ENCODE data around the gene DUS1L. TPM values are rescaled to one million over a fixed set of nuclear protein-coding genes. Genes with fewer than 3 reads are reported as not detected.

Gene DUS1L
- total RNA-seq, 6 experiments from 2014 or later = 61.8 to 115 (median 89.9) TPM

DNA sequence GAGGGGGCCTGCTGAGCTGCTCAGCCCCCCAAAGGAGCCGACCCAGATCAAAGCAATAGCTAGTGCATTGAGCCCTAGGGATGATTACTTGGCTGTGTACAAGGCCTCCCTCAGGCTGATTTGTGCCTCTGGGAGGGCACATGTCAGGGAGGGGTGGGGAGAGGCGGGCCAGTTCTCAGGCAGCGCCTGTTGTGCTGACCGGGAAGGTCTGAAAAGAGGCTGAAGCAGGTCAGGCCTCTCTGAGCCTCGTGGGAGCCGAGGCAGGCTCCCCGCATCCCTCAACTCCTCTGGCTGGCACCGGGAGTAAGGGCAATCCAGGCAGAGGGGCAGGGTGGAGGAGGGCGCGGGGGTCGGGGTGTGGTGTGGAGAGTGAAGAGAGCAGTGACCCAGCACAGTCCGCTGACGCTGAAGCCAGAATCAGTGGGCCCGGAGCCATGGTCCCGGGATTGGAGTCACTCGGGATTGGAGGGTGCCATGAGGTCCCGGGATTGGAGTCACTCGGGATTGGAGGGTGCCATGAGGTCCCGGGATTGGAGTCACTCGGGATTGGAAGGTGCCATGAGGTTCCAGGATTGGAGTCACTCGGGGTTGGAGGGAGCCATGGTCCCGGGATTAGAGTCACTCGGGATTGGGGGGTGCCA is 31.1 kb downstream of the DUS1L start:
- no peaks in the 10 kb centered on the region for H3K27me3 ChIP-seq
- H3K27ac ChIP-seq = peak overlapping the region in 1 of 3 donors; percentile 51
- H3K4me3 ChIP-seq = no peak overlapping the region
- 24% methylated on average over 12 of the region's 23 CpGs for WGBS (ENCODE audit: insufficient coverage, low coverage, low lambda C conversion rate, missing lambda C conversion rate)
- H3K9me3 ChIP-seq = no peaks in the 10 kb centered on the region
- peak in 2 of 3 donors; percentile 87 to 89 for DNase-seq
- TF ChIP-seq POLR2A (IDR thresholded peaks at IDR 0.05) = no peak
- TF ChIP-seq, protein P1, sequence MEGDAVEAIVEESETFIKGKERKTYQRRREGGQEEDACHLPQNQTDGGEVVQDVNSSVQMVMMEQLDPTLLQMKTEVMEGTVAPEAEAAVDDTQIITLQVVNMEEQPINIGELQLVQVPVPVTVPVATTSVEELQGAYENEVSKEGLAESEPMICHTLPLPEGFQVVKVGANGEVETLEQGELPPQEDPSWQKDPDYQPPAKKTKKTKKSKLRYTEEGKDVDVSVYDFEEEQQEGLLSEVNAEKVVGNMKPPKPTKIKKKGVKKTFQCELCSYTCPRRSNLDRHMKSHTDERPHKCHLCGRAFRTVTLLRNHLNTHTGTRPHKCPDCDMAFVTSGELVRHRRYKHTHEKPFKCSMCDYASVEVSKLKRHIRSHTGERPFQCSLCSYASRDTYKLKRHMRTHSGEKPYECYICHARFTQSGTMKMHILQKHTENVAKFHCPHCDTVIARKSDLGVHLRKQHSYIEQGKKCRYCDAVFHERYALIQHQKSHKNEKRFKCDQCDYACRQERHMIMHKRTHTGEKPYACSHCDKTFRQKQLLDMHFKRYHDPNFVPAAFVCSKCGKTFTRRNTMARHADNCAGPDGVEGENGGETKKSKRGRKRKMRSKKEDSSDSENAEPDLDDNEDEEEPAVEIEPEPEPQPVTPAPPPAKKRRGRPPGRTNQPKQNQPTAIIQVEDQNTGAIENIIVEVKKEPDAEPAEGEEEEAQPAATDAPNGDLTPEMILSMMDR (IDR thresholded peaks at IDR 0.05) = no peak
- intact Hi-C loops (cut with DNase I) = loop anchor here (5.0 to 10.0 kb wide), 3 partner anchors 50 to 123 kb away; partner anchors contain the start of gene FASN (in 1 of the 2)
- ATAC-seq = peak in 2 of 4 donors; percentile 1 to 14
- H3K4me1 ChIP-seq = peaks cover 0 to 46% (median 18%) of the 10 kb centered on the region in 4 donors
- peaks cover 0 to 16% (median 0%) of the 10 kb centered on the region in 4 donors for H3K36me3 ChIP-seq

- no peak overlapping the region for H3K4me3 ChIP-seq
- 20% methylated on average over 1 of the region's 38 CpGs for WGBS (ENCODE audit: insufficient coverage, low coverage, low lambda C conversion rate, missing lambda C conversion rate)
- no peaks in the 10 kb centered on the region for H3K27me3 ChIP-seq
- no peaks in the 10 kb centered on the region for H3K9me3 ChIP-seq
- ATAC-seq (no peak), DNase-seq (no peak)
- no peak for TF ChIP-seq POLR2A (IDR thresholded peaks at IDR 0.05)
- TF ChIP-seq, protein P1 (IDR thresholded peaks at IDR 0.05) = no peak
- peaks cover 0 to 36% (median 13%) of the 10 kb centered on the region in 4 donors for H3K4me1 ChIP-seq
- intact Hi-C loops (cut with DNase I) = loop anchor here (5.0 to 10.0 kb wide), 3 partner anchors 51 to 124 kb away; partner anchors contain the start of gene FASN (in 1 of the 2)
- H3K27ac ChIP-seq = peak overlapping the region in 1 of 3 donors; percentile 51
- peaks cover 0 to 16% (median 0%) of the 10 kb centered on the region in 4 donors for H3K36me3 ChIP-seq
Observed at GRCh38 chr17:82033359-82034085, 32.1 kb downstream of the DUS1L start.

DNA sequence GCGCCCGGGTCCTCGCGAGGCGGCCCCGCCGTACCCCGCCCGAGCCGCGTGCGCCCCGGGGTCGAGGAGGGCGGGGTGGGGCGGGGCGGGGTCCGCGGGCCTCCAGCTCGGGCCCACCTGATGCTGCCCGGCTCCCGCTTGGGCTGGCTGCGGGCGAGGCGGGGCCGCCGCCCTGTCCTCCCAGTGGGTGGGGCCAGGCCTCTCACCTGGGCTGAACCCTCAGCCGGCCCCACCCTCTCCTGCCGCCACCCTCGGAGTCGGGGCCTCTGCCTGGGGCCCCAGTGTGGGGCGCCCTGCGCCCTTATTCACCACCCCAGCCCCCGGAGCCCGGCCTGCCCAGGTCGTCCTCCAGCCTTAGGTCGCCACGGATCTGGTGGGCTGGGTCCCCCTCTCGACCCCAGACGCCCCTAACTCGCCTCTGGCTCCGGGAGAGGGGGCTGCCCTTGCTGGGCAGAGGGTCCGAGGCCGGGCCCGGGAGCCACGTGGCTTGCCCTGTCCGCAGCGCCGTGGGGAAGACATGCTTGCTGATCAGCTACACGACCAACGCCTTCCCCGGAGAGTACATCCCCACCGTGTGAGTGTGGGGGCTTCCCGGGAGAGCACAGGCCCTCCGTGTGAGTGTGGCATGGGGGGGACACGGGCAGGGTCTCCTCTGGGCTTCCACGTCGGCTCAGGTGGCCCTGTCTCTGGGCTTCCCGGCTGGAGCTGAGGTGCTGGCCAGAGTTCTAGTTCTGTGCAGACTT is 33.5 kb downstream of the DUS1L start:
- intact Hi-C loops (cut with DNase I) = loop anchor here (2.0 to 10.0 kb wide), 4 partner anchors 53 to 125 kb away; partner anchors contain the start of gene FASN (in 1 of the 2)
- ATAC-seq (peak; percentile 6 to 47 (median 24)), DNase-seq (peak in 1 of 3 donors; percentile 76)
- H3K27me3 ChIP-seq = no peaks in the 10 kb centered on the region
- no peak for TF ChIP-seq POLR2A (IDR thresholded peaks at IDR 0.05)
- TF ChIP-seq, protein P1 (IDR thresholded peaks at IDR 0.05) = no peak
- WGBS (ENCODE audit: insufficient coverage, low coverage, low lambda C conversion rate, missing lambda C conversion rate) = no CpG with 5 or more reads among the region's 59 CpGs
- peak overlapping the region in 2 of 3 donors; percentile 25 to 60 for H3K4me3 ChIP-seq
- H3K9me3 ChIP-seq = no peaks in the 10 kb centered on the region
- H3K27ac ChIP-seq = no peak overlapping the region
- H3K36me3 ChIP-seq = peaks cover 0 to 16% (median 0%) of the 10 kb centered on the region in 4 donors
- peaks cover 0 to 31% (median 12%) of the 10 kb centered on the region in 4 donors for H3K4me1 ChIP-seq

GRCh38 chr17:82031303-82031884 is 34.2 kb downstream of the DUS1L start, which contains the start of gene RAC3:
Gene RAC3 (plus strand): TSS chr17:82031678. CDS start chr17:82031762, 84 bp downstream.
- no peaks in the 10 kb centered on the region for H3K9me3 ChIP-seq
- no peak for DNase-seq
- peak within 1 kb of the TSS; percentile 44 to 60 (median 46) for H3K4me3 ChIP-seq
- intact Hi-C loops (cut with DNase I) = loop anchor here (2.0 to 10.0 kb wide), 4 partner anchors 53 to 126 kb away; partner anchors contain the start of gene FASN (in 1 of the 2)
- no peaks in the 10 kb centered on the region for H3K27me3 ChIP-seq
- peaks cover 0 to 12% (median 0%) of the 10 kb centered on the region in 4 donors for H3K36me3 ChIP-seq
- no peak for TF ChIP-seq POLR2A (IDR thresholded peaks at IDR 0.05)
- TF ChIP-seq, protein P1 (IDR thresholded peaks at IDR 0.05) = no peak
- ATAC-seq = peak in 2 of 4 donors; percentile 0
- H3K4me1 ChIP-seq = peaks cover 0 to 33% (median 13%) of the 10 kb centered on the region in 4 donors
- WGBS (ENCODE audit: insufficient coverage, low coverage, low lambda C conversion rate, missing lambda C conversion rate) = 0% methylated on average over 9 of the region's 96 CpGs
- peak within 1 kb of the TSS; percentile 16 to 65 (median 49) for H3K27ac ChIP-seq
